RWPE2 (cell line): ENCODE results near the gene ARL4C.

ENCODE experiments used
- ATAC-seq: fragments of 200-7000 bp; cut with Tn5 transposase; 3 replicates; pipeline ENCODE4 v1.9.1; 2021; ENCODE audit warnings: low read depth
- DNase-seq: peaks from one replicate; pipeline ENCODE4 v3.0.0-alpha.2; 2020; ENCODE audit warnings: low spot score
- H3K27ac ChIP-seq: fragments of 450-650 bp; 2 replicates; pipeline ENCODE4 v1.5.1; 2017; ENCODE audit warnings: mild to moderate bottlenecking; ENCODE audit not compliant: poor library complexity, severe bottlenecking
- H3K27me3 ChIP-seq: fragments of 250-450 bp; sonication (Bioruptor Pico); 2 replicates; pipeline ENCODE4 v1.5.1; 2021; ENCODE audit warnings: mild to moderate bottlenecking, moderate library complexity; ENCODE audit not compliant: insufficient read depth, poor library complexity, severe bottlenecking
- H3K36me3 ChIP-seq: fragments of 250-450 bp; sonication (Bioruptor Pico); 2 replicates; pipeline ENCODE4 v1.5.1; 2020; ENCODE audit warnings: low read depth, mild to moderate bottlenecking, moderate library complexity
- H3K4me1 ChIP-seq: fragments of 250-450 bp; sonication (Bioruptor Pico); 2 replicates; pipeline ENCODE4 v1.5.1; 2021; ENCODE audit warnings: mild to moderate bottlenecking, moderate library complexity; ENCODE audit not compliant: insufficient read depth, poor library complexity, severe bottlenecking
- H3K4me3 ChIP-seq: fragments of 250-450 bp; sonication (Bioruptor Pico); 2 replicates; pipeline ENCODE4 v1.5.1; 2021; ENCODE audit warnings: mild to moderate bottlenecking, moderate library complexity; ENCODE audit not compliant: severe bottlenecking
- H3K9me3 ChIP-seq: fragments of 250-450 bp; sonication (Bioruptor Pico); 2 replicates; pipeline ENCODE4 v1.5.1; 2021; ENCODE audit warnings: mild to moderate bottlenecking, moderate library complexity; ENCODE audit not compliant: severe bottlenecking
- TF ChIP-seq, protein P1 (sequence below): fragments of 450-650 bp; IDR thresholded peaks from one replicate; pipeline ENCODE4 v1.5.1; 2017; ENCODE audit warnings: mild to moderate bottlenecking, moderate library complexity; ENCODE audit not compliant: poor library complexity, severe bottlenecking

The ARL4C gene

DNA sequence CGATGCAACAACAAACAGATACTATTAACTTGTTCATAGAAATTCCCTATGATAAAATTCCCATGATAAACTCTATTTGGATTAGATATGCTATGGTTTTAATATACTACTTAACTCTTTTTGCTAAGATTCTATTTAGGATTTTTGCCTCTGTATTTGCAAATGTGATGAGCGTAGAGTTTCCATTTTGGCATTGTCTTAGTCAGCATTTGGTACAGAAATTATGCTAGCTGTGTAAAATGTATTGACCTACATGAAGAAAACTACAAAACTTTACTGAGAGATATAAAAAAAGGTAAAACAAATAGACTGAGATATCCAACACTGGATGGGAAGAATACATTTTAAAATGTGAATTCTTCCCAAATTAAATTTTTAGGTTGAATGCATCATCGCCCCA lies 29.8 kb upstream of the ARL4C start:
- Histone ChIP-seq H3K27me3 (no peaks in the 10 kb centered on the region), H3K36me3 (no peaks in the 10 kb centered on the region), H3K4me1 (no peaks in the 10 kb centered on the region), H3K27ac (no peak overlapping the region), H3K9me3 (no peaks in the 10 kb centered on the region), H3K4me3 (no peak overlapping the region)
- ATAC-seq (no peak), DNase-seq (no peak)
- TF ChIP-seq, protein P1, sequence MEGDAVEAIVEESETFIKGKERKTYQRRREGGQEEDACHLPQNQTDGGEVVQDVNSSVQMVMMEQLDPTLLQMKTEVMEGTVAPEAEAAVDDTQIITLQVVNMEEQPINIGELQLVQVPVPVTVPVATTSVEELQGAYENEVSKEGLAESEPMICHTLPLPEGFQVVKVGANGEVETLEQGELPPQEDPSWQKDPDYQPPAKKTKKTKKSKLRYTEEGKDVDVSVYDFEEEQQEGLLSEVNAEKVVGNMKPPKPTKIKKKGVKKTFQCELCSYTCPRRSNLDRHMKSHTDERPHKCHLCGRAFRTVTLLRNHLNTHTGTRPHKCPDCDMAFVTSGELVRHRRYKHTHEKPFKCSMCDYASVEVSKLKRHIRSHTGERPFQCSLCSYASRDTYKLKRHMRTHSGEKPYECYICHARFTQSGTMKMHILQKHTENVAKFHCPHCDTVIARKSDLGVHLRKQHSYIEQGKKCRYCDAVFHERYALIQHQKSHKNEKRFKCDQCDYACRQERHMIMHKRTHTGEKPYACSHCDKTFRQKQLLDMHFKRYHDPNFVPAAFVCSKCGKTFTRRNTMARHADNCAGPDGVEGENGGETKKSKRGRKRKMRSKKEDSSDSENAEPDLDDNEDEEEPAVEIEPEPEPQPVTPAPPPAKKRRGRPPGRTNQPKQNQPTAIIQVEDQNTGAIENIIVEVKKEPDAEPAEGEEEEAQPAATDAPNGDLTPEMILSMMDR = no peak

DNA sequence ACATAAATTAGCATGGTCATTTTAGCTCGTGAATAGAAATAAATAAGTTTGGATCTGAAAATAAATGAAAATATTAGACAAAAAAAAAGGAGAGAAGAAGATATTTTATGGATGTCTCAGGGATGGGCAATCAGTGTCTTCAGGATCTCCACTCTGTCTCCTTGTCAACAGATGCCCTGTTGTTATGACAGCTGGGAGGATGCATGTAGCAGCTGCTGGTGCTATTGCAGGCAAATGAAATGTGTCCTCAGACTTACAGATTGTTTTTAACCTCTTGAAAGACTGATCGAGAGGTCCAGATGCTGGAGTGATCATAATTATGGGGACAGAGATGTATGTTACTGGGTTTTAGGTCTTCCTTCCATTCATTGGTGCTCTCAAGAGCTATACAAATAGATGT lies 24.7 kb upstream of the ARL4C start:
- no peak for DNase-seq

DNA sequence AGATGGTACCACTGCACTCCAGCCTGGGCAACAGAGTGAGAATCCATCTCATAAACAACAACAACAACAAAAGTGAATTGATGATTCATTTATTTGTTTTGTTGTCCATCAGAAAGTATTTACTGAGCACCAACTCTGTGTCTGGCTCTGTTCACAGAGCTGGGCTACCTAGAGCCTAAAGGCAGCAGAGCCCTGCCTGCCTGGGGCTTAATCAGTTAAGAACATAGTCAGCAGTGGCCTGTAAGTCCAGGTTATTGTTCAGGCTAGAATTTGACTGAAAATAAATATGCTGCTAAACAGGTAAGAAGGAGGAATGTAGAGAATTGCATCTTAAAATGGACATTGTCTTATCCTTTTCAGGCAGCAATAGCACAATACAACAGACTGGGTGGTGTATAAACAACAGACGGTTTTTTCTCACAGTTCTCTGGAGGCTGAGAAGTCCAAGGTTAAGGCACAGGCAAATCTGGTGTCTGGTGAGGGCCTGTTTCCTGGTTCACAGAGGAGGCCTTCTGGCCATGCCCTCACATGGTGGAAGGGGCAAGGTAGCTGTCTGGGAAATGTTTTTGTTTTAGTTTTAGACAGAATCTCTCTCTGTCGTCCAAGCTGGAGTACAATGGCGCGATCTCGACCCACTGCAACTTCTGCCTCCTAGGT lies 22.2 kb upstream of the ARL4C start:
- Histone ChIP-seq H3K4me1 (no peaks in the 10 kb centered on the region), H3K27me3 (no peaks in the 10 kb centered on the region), H3K9me3 (no peaks in the 10 kb centered on the region), H3K36me3 (no peaks in the 10 kb centered on the region), H3K4me3 (no peak overlapping the region), H3K27ac (no peak overlapping the region)
- no peak for ATAC-seq
- TF ChIP-seq, protein P1 = no peak
- no peak for DNase-seq

More for the DNA sequence above, 24.7 kb upstream of the ARL4C start:
- Histone ChIP-seq H3K27ac (no peak overlapping the region), H3K9me3 (no peaks in the 10 kb centered on the region), H3K4me3 (no peak overlapping the region), H3K4me1 (no peaks in the 10 kb centered on the region), H3K27me3 (no peaks in the 10 kb centered on the region), H3K36me3 (no peaks in the 10 kb centered on the region)
- ATAC-seq = no peak
- TF ChIP-seq, protein P1 = no peak

DNA sequence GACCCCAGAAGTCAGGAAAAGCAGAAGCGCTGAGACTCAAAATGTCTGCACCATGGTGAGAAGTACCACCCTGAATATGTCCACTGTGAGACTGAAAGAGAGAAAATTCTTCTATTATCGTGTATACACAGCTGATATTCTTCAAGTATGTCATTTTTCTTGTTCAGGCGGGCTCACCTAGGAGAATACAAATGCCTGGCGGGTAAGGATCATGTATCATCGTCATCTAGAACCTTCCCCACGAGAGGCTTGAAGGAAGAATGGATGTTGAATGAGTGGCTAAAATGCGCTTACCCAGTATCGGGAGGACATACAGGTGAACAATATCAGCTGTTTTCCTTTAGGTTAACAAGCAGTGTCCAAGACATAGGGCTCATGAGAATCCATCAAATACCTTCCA lies 21.1 kb upstream of the ARL4C start:
- TF ChIP-seq, protein P1 = no peak
- no peak overlapping the region for H3K27ac ChIP-seq
- ATAC-seq (no peak), DNase-seq (no peak)
- no peak overlapping the region for H3K4me3 ChIP-seq
- no peaks in the 10 kb centered on the region for H3K4me1 ChIP-seq
- H3K36me3 ChIP-seq = no peaks in the 10 kb centered on the region
- H3K9me3 ChIP-seq = no peaks in the 10 kb centered on the region
- H3K27me3 ChIP-seq = no peaks in the 10 kb centered on the region

DNA sequence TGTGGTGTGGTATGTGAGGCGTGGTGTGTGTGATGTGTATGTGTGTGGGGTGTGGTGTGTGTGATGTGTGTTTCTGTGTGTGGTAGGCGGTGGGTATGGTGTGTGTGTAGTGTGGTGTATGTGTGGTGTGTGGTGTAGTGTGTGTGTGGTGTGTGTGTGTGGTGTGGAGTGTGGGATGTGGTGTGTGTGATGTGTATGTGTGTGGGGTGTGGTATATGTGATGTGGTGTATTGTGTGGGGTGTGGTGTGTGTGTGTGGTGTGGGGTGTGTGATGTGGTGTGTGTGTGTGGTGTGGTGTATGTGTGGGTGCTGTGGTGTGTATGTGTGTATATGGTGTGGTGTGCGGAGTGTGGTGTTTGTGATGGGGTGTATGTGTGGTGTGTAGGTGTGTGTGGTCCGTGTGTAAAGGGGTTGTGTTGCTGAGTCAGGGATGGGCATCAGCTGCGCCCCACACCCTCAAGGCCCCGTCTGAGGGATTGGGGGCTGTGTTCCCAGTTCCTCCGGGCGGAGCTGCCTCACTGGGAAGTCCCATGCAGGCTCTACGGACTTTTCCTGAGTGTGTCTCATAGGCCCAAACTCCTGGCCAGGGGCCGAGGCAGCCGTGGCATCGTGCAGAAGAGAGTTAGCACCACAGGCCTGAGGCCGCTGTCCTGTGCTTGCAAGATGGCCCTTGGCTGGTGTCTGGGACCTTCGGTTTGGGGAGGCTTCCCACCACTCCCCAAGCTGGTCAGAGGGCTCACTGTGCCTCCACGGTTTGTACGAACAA lies 18.2 kb upstream of the ARL4C start:
- H3K27me3 ChIP-seq = no peaks in the 10 kb centered on the region
- DNase-seq (no peak), ATAC-seq (peak; percentile 14; the same call in 1 of the 3 replicates)
- no peak overlapping the region for H3K27ac ChIP-seq
- TF ChIP-seq, protein P1 = no peak
- H3K9me3 ChIP-seq = no peaks in the 10 kb centered on the region
- H3K4me3 ChIP-seq = no peak overlapping the region
- H3K4me1 ChIP-seq = no peaks in the 10 kb centered on the region
- no peaks in the 10 kb centered on the region for H3K36me3 ChIP-seq
